Keratinocyte (primary cell): Measurements from ENCODE around the gene AVL9. TPM values are rescaled to one million over a fixed set of nuclear protein-coding genes. Genes with fewer than 3 reads are reported as not detected.

Experiments
- DNase-seq: peaks from one replicate; pipeline ENCODE4 v3.0.0-alpha.2; 2011; ENCODE audit warnings: low read depth, missing footprints, low spot score
- FAIRE-seq: peaks from 2 replicates; lab custom pipeline; 2011; peaks lifted over from hg19 to GRCh38; lab: Jason Lieb, UNC
- H2AFZ ChIP-seq: 2 replicates; pipeline ENCODE4 v1.6.0; 2012; ENCODE audit warnings: low read length, control low read depth, inconsistent platforms; ENCODE audit not compliant: control insufficient read depth
- H3K27ac ChIP-seq: 2 replicates; pipeline ENCODE4 v1.5.1; 2011; ENCODE audit warnings: low read length; ENCODE audit not compliant: control insufficient read depth, insufficient read depth
- H3K27me3 ChIP-seq: 3 replicates; pipeline ENCODE4 v1.6.0; 2011; ENCODE audit warnings: low read length; ENCODE audit not compliant: control insufficient read depth, insufficient read depth; ENCODE audit errors: extremely low read depth
- H3K36me3 ChIP-seq, 2 experiments: 2 replicates in 1 of 2; 3 replicates in 1 of 2; pipeline ENCODE4 v1.5.1; 2011; ENCODE audit warnings: low read length in 2 of 2, mild to moderate bottlenecking in 1 of 2; ENCODE audit not compliant: control insufficient read depth in 2 of 2, insufficient read depth in 2 of 2; ENCODE audit errors: extremely low read depth in 1 of 2
- H3K4me1 ChIP-seq: 3 replicates; pipeline ENCODE4 v1.5.1; 2011; ENCODE audit warnings: low read length; ENCODE audit not compliant: control insufficient read depth, insufficient read depth; ENCODE audit errors: extremely low read depth
- H3K4me2 ChIP-seq: 3 replicates; pipeline ENCODE4 v1.6.0; 2011; ENCODE audit warnings: low read depth, low read length; ENCODE audit not compliant: control insufficient read depth, insufficient read depth; ENCODE audit errors: extremely low read depth
- H3K4me3 ChIP-seq, 3 experiments: fragments of 200-600 bp in 1 of 3; sonication (generic) in 1 of 3; 2 replicates in 2 of 3; 3 replicates in 1 of 3; pipeline ENCODE4 v1.5.1; 2011 to 2016; ENCODE audit warnings: low read length in 3 of 3, mild to moderate bottlenecking in 3 of 3, control low read depth in 2 of 3, inconsistent platforms in 1 of 3, low read depth in 1 of 3, mixed read lengths in 1 of 3, mixed run types in 1 of 3, moderate library complexity in 1 of 3; ENCODE audit not compliant: control insufficient read depth in 2 of 3, insufficient read depth in 2 of 3; ENCODE audit errors: extremely low read depth in 1 of 3
- H3K79me2 ChIP-seq: 2 replicates; pipeline ENCODE4 v1.6.0; 2012; ENCODE audit warnings: low read length; ENCODE audit not compliant: control insufficient read depth, insufficient read depth
- H3K9ac ChIP-seq: 3 replicates; pipeline ENCODE4 v1.6.0; 2011; ENCODE audit warnings: low read length; ENCODE audit not compliant: control insufficient read depth, insufficient read depth; ENCODE audit errors: extremely low read depth
- H3K9me1 ChIP-seq: 3 replicates; pipeline ENCODE4 v1.6.0; 2011; ENCODE audit warnings: low read length; ENCODE audit not compliant: control insufficient read depth, insufficient read depth; ENCODE audit errors: extremely low read depth
- H3K9me3 ChIP-seq: 2 replicates; pipeline ENCODE4 v1.5.1; 2012; ENCODE audit warnings: low read depth, low read length; ENCODE audit not compliant: control insufficient read depth
- H4K20me1 ChIP-seq: 3 replicates; pipeline ENCODE4 v1.6.0; 2011; ENCODE audit warnings: low read length; ENCODE audit not compliant: control insufficient read depth, insufficient read depth; ENCODE audit errors: extremely low read depth
- CTCF ChIP-seq, 3 experiments: IDR thresholded peaks in 1 of 3; conservative IDR thresholded peaks in 1 of 3; optimal IDR thresholded peaks in 1 of 3; 2 replicates in 2 of 3; 3 replicates in 1 of 3; pipeline versions ENCODE3 to v1.5.1; 2011; ENCODE audit warnings: low read length in 3 of 3, mild to moderate bottlenecking in 3 of 3, moderate library complexity in 2 of 3, control low read depth in 1 of 3, inconsistent platforms in 1 of 3; ENCODE audit not compliant: insufficient read depth in 2 of 3; ENCODE audit errors: extremely low read depth in 1 of 3
- EZH2 ChIP-seq: IDR thresholded peaks from one replicate; pipeline ENCODE4 v1.6.1; 2012; ENCODE audit warnings: inconsistent platforms, mild to moderate bottlenecking, low read length, moderate library complexity
- dilution Hi-C: fragments of 300-500 bp; cut with MboI; formaldehyde crosslinking; loops from one replicate; pipeline ENCODE4 v1.7.0; 2020; ENCODE audit warnings: low sequenced_read_pairs; ENCODE audit not compliant: extremely low pct_ligation_motif_present
- polyA plus RNA-seq, 5 experiments: library from polyadenylated mRNA; depleted of rRNA in 3 of 5; stranded (reverse) in 3 of 5; stranded (forward) in 1 of 5; unstranded in 1 of 5; fragments of >200 nt; gene quantifications; 1 replicate in 1 of 5; 2 replicates in 3 of 5; 3 replicates in 1 of 5; pipeline versions ENCODE4 v1.2.1 to v1.2.3, GENCODE V29; 2011 to 2012; ENCODE audit warnings: missing spikeins in 2 of 5, low read depth in 1 of 5, low replicate concordance in 1 of 5

The AVL9 gene
- polyA plus RNA-seq, 1 donor (not counting 4 experiments of a cell fraction or from before 2014, with no cell fraction given), result 22.2 TPM

DNA sequence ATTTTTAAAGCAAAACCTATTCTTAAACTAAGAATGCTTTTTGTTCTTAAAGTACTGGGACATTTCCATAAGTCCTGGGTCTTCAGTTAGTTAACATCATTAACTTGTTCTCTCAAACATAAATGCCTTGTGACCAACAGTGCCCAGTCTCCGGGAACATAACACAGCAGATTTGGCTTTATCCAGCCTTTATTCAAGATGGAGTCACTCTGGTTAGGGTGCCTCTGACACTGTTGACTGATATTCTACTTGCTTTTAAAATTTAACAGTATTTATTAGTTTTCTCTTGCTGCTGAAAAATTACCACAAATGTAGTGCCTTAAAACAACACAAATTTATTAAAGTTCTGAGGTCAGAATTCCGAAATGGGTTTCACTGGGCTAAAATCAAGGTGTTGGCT lies 44.1 kb downstream of the AVL9 start:
- TF ChIP-seq EZH2 (no peak), CTCF (optimal IDR thresholded peaks at IDR 0.05 in 1 of 3, IDR thresholded peaks at IDR 0.05 in 1 of 3, conservative IDR thresholded peaks at IDR 0.05 in 1 of 3; ENCODE audit: extremely low read depth in 1 of 3, insufficient read depth in 2 of 3, low read length in 3 of 3) (no peak)
- Histone ChIP-seq H3K27ac (no peak overlapping the region), H3K79me2 (peaks cover 34% of the 10 kb centered on the region), H3K9me1 (peaks cover 3% of the 10 kb centered on the region), H4K20me1 (peaks cover 6% of the 10 kb centered on the region), H3K9me3 (no peaks in the 10 kb centered on the region), H3K36me3 (peaks cover 2 to 5% of the 10 kb centered on the region in 2 experiments), H3K9ac (no peak overlapping the region), H3K27me3 (no peaks in the 10 kb centered on the region), H2AFZ (no peak overlapping the region), H3K4me3 (no peak overlapping the region), H3K4me2 (no peak overlapping the region), H3K4me1 (peaks cover 9% of the 10 kb centered on the region)
- dilution Hi-C loops, result no loop called here
- no peak for DNase-seq
- FAIRE-seq, result no peak

GRCh38 chr7:32539919-32540531 lies 44.7 kb downstream of the AVL9 start:
- H4K20me1 ChIP-seq, result peaks cover 6% of the 10 kb centered on the region
- peaks cover 3% of the 10 kb centered on the region for H3K9me1 ChIP-seq
- H3K79me2 ChIP-seq, result peaks cover 34% of the 10 kb centered on the region
- no peak overlapping the region for H2AFZ ChIP-seq
- no peak overlapping the region for H3K9ac ChIP-seq
- no peak overlapping the region for H3K4me3 ChIP-seq
- H3K27me3 ChIP-seq, result no peaks in the 10 kb centered on the region
- no peak overlapping the region for H3K27ac ChIP-seq
- H3K9me3 ChIP-seq, result no peaks in the 10 kb centered on the region
- no peak for DNase-seq
- dilution Hi-C loops, result no loop called here
- no peak for FAIRE-seq
- TF ChIP-seq CTCF (optimal IDR thresholded peaks at IDR 0.05 in 1 of 3, IDR thresholded peaks at IDR 0.05 in 1 of 3, conservative IDR thresholded peaks at IDR 0.05 in 1 of 3; ENCODE audit: extremely low read depth in 1 of 3, insufficient read depth in 2 of 3, low read length in 3 of 3) (no peak), EZH2 (no peak)
- no peak overlapping the region for H3K4me2 ChIP-seq
- H3K36me3 ChIP-seq, result peaks cover 1 to 5% of the 10 kb centered on the region in 2 experiments
- peaks cover 9% of the 10 kb centered on the region for H3K4me1 ChIP-seq
